GM21737 (cell line): Measurements from ENCODE around the gene PPP2R2B.

ENCODE experiments used
- ATAC-seq: cut with Tn5 transposase; IDR thresholded peaks from one replicate; pipeline ENCODE4 v1.9.1; 2021; ENCODE audit warnings: mild to moderate bottlenecking, moderate library complexity; ENCODE audit not compliant: unreplicated experiment

Gene PPP2R2B

GRCh38 chr5:146828385-146828784 is 50.2 kb downstream of the PPP2R2B start:
- ATAC-seq, result no peak

DNA sequence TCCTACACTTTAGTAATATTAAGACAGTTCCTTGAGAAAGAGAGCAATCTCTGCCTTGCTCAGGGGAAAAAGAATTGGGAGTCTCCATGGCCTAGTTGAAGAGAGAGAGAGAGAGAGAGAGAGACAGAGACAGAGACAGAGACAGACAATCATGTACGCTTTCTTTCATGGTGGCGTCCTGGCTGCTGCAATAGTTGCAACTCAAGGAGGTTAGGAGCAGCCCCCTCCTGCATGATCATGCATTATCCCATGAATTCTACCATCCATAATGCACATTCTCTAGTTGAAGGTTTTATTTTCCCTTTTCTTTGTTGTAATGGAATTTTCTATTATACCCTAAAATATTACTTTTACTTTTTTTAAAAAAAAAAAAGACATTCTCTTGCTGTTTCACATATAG is 50.7 kb downstream of the PPP2R2B start:
- no peak for ATAC-seq

GRCh38 chr5:146825033-146825432 is 53.5 kb downstream of the PPP2R2B start:
- no peak for ATAC-seq

DNA sequence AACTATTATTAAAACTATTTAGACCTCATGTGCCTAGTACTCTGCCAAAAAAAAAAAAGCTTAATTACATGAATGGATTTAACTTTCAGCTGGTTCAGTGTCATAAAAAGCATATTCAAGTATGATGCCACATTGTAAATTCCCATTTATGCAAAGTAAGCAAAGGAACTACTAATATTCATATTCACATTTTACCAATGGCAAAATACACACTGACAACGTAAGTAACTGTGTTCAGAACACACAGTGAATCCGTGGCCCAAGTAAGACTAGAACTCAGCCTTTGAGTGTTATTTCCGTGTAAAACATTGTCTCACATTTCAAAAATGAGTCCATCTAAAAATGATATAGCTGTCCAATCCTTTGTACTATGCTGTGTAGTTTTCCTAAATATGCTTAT is 56.8 kb downstream of the PPP2R2B start:
- no peak for ATAC-seq

GRCh38 chr5:146820987-146821386 is 57.6 kb downstream of the PPP2R2B start:
- no peak for ATAC-seq

DNA sequence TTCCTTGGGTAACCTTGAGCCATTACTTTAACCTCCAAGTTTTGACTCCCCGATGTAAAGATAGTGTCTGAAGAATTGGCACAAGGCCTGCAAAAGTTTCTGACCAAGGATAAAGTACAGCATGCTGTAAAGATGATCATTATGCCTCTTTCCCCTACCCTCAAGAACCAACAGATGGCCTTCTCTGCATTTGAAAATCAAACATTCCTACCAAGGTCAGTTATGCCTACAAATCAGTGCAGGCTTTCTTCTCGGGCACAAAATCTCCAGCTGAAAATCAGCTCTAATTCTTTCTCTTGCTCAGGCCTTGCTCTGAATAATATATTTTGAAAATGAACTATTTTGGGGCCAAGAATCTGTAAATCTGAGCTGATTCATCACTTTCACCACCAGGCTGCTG is 59.7 kb downstream of the PPP2R2B start:
- ATAC-seq, result no peak

GRCh38 chr5:146817973-146818372 is 60.6 kb downstream of the PPP2R2B start:
- no peak for ATAC-seq

DNA sequence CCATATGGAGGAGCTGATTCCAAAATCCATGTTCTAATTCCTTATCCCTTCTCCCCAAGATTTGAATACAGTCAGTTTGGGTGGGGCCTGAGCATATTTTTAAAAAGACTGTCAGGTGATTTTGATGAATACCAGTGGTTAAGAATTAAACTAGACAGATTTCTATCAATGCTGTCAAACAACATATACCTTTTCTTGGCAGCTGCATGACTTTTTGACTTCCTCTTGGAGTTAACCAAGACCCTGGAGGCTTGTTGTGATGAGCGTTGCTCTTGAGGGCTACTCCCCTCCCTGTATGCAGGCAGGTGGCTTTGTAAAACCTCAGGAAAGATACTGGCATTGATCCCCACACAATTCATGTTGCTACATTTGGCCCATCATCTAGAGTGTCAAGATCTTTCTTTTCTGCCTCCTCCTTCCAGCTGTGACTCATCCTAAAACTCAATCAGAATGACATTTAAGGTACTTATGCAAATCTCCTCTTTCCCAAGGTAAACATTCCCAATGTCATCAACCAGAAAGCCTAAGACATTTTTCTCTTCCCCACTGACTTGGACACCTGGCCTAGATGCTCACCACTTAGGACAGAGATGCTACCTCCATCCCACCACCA is 61.7 kb downstream of the PPP2R2B start:
- no peak for ATAC-seq

GRCh38 chr5:146815411-146815810 is 63.1 kb downstream of the PPP2R2B start:
- no peak for ATAC-seq

- peak; percentile 85 for ATAC-seq
Measured at GRCh38 chr5:146813346-146814157, 65.0 kb downstream of the PPP2R2B start.

GRCh38 chr5:146805081-146805480 is 73.5 kb downstream of the PPP2R2B start:
- ATAC-seq, result no peak

- ATAC-seq, result no peak
Measured at GRCh38 chr5:146802945-146803522, 75.5 kb downstream of the PPP2R2B start.

GRCh38 chr5:146799671-146800070 is 78.9 kb downstream of the PPP2R2B start:
- ATAC-seq, result no peak

DNA sequence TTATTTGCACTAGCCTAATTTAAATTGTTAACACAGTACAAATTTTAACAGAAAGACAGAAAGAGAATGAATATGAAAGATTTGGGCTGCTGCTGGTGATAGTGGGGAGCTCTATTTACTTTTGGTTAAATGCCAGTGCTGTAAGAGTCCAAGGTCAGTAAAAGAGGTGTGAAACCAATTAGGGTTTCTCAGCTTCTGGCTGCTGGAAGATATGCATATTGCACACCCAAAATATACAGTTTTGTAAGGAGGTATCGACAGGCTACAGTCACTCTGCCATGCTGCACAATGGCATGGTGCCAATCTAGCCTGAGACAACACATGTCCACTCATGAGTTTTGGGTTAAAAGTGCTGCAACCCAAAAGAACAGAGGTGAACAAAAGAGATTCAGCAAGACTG is 79.3 kb downstream of the PPP2R2B start:
- no peak for ATAC-seq

- no peak for ATAC-seq
Measured at GRCh38 chr5:146797658-146798057, 80.9 kb downstream of the PPP2R2B start.

- ATAC-seq, result no peak
Measured at GRCh38 chr5:146796911-146797310, 81.6 kb downstream of the PPP2R2B start.

DNA sequence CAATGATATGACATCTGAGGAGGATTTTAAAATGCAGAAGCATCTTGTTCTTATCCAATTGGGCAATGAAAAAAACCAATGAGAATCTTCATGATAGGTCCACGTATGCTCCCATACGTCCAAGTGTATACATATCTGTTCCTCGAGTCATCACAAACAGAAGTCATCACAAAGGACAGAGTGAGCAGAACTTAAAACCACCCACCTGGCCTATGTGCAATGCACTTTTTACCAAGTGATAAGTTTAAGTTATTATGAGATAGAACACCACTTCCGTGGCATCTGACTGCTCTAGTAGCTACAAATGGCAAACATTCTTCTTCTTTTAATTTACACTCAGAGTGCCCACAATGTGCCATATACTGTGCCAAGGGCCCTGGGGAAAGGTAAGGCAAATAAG is 82.4 kb downstream of the PPP2R2B start:
- ATAC-seq, result no peak

GRCh38 chr5:146794326-146795029 is 84.1 kb downstream of the PPP2R2B start:
- ATAC-seq, result no peak

DNA sequence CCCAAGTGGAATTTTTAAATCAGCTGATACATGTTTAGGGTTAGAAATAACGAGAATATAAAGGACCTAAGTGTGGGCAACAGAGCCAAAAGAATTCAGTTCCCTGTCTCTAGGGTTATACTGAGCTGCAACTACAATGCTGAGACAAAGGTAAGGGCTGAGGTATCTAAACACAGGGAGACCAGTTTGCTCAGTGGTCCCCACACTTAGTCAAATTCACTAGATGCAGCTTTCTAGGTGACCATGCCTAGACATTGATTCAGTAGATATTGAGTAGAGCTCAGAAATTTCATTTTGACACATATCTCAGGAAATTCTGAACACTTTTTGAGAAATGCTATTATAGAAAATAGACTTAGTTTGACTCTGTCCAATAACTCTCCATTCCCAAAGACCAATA is 84.8 kb downstream of the PPP2R2B start:
- no peak for ATAC-seq

DNA sequence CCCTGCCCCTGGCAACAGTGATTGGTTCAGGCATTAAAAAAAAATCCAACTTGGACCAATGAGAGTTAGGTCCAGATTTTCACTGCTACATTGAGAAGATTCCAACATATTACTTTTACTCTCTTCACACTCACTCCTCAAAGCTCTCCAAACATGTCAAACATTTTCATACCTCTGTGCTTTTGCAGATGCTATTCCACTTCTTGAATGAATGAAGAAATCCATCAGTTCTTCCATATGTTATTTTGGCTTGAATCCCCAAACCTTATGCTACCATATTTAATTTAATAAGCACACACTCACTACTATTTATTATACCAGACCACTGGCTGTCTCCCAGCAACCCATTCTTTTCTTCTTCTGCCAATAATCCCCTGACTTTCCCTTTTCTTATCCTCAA is 87.1 kb downstream of the PPP2R2B start:
- ATAC-seq, result no peak
